HEK293 (cell line): ENCODE data around the gene SERPINB2.

Experiments used
- CTCF ChIA-PET: fragments of 350-600 bp; formaldehyde crosslinking; extraction: SDS; loops from one replicate; lab custom pipeline; 2021; ENCODE audit warnings: antibody characterized with exemption; lab: Yijun Ruan, JAX
- POLR2A ChIA-PET: fragments of 300-600 bp; formaldehyde crosslinking; extraction: SDS; loops from one replicate; lab custom pipeline; 2020; ENCODE audit warnings: antibody characterized with exemption, inconsistent platforms; lab: Yijun Ruan, JAX
- H3K27ac ChIP-seq: fragments of 200-500 bp; sonication (Bioruptor generic); 2 replicates; pipeline ENCODE4 v1.5.1; 2014; ENCODE audit warnings: low read depth, low read length, control low read depth, inconsistent platforms; ENCODE audit errors: extremely low read depth
- H3K36me3 ChIP-seq, 2 experiments: fragments of 200-500 bp in 1 of 2; sonication (Bioruptor generic) in 1 of 2; 1 replicate in 1 of 2; 2 replicates in 1 of 2; pipeline ENCODE4 v1.5.1; 2014 to 2017; ENCODE audit warnings: inconsistent platforms in 2 of 2, low read length in 2 of 2; ENCODE audit not compliant: control insufficient read depth in 2 of 2, insufficient read depth in 1 of 2
- H3K4me1 ChIP-seq: fragments of 200-500 bp; sonication (Bioruptor generic); 2 replicates; pipeline ENCODE4 v1.5.1; 2014; ENCODE audit warnings: mild to moderate bottlenecking, low read length, inconsistent platforms; ENCODE audit not compliant: control insufficient read depth, insufficient read depth
- H3K4me3 ChIP-seq: 2 replicates; pipeline ENCODE4 v1.5.1; 2011; ENCODE audit warnings: low read depth, mild to moderate bottlenecking, control low read depth, low read length, moderate library complexity
- H3K9me3 ChIP-seq: fragments of 200-500 bp; sonication (Bioruptor generic); 2 replicates; pipeline ENCODE4 v1.5.1; 2014; ENCODE audit warnings: low read depth, low read length, inconsistent platforms; ENCODE audit not compliant: control insufficient read depth, insufficient read depth
- ATF2 ChIP-seq: fragments of 450-650 bp; formaldehyde crosslinking; IDR thresholded peaks from 2 replicates; pipeline ENCODE4 v1.5.1; 2016; ENCODE audit warnings: missing biosample characterization, missing genetic modification characterization, low read depth
- ZBTB20 ChIP-seq: fragments of 450-650 bp; formaldehyde crosslinking; IDR thresholded peaks from 2 replicates; pipeline ENCODE4 v1.5.1; 2016; ENCODE audit warnings: missing biosample characterization, missing genetic modification characterization
- ZBTB44 ChIP-seq: fragments of 450-650 bp; IDR thresholded peaks from 2 replicates; pipeline ENCODE4 v1.5.1; 2018; ENCODE audit warnings: missing biosample characterization, mild to moderate bottlenecking, missing genetic modification characterization
- ZBTB6 ChIP-seq: fragments of 450-650 bp; formaldehyde crosslinking; IDR thresholded peaks from 2 replicates; pipeline ENCODE4 v1.5.1; 2017; ENCODE audit warnings: missing biosample characterization, missing genetic modification characterization
- ZFP69B ChIP-seq: fragments of 450-650 bp; formaldehyde crosslinking; IDR thresholded peaks from 2 replicates; pipeline ENCODE4 v1.5.1; 2016; ENCODE audit warnings: missing biosample characterization, missing genetic modification characterization
- ZNF211 ChIP-seq: fragments of 450-650 bp; formaldehyde crosslinking; IDR thresholded peaks from 2 replicates; pipeline ENCODE4 v1.5.1; 2016; ENCODE audit warnings: low read depth, missing biosample characterization, missing genetic modification characterization
- ZNF214 ChIP-seq: fragments of 450-650 bp; formaldehyde crosslinking; IDR thresholded peaks from 2 replicates; pipeline ENCODE4 v1.5.1; 2017; ENCODE audit warnings: missing biosample characterization, mild to moderate bottlenecking, missing genetic modification characterization, borderline replicate concordance
- ZNF324 ChIP-seq: fragments of 450-650 bp; formaldehyde crosslinking; IDR thresholded peaks from 2 replicates; pipeline ENCODE4 v1.5.1; 2016; ENCODE audit warnings: missing biosample characterization, missing genetic modification characterization
- ZNF354C ChIP-seq: fragments of 450-650 bp; formaldehyde crosslinking; IDR thresholded peaks from 2 replicates; pipeline ENCODE4 v1.5.1; 2016; ENCODE audit warnings: missing biosample characterization, missing genetic modification characterization, low read depth, borderline replicate concordance
- ZNF518A ChIP-seq: fragments of 450-650 bp; formaldehyde crosslinking; conservative IDR thresholded peaks from 2 replicates; pipeline ENCODE4 v1.5.1; 2016; ENCODE audit warnings: low read depth, missing biosample characterization, missing genetic modification characterization
- ZNF530 ChIP-seq: fragments of 450-650 bp; formaldehyde crosslinking; IDR thresholded peaks from 2 replicates; pipeline ENCODE4 v1.5.1; 2016; ENCODE audit warnings: low read depth, missing biosample characterization, missing genetic modification characterization
- ZNF549 ChIP-seq: fragments of 450-650 bp; IDR thresholded peaks from 2 replicates; pipeline ENCODE4 v1.5.1; 2018; ENCODE audit warnings: missing biosample characterization, missing genetic modification characterization, mild to moderate bottlenecking, inconsistent platforms, moderate library complexity
- ZNF610 ChIP-seq: fragments of 450-650 bp; formaldehyde crosslinking; IDR thresholded peaks from 2 replicates; pipeline ENCODE4 v1.5.1; 2016; ENCODE audit warnings: missing biosample characterization, missing genetic modification characterization, borderline replicate concordance
- ZNF660 ChIP-seq: fragments of 450-650 bp; IDR thresholded peaks from 2 replicates; pipeline ENCODE4 v1.5.1; 2018; ENCODE audit warnings: missing biosample characterization, mild to moderate bottlenecking, missing genetic modification characterization
- ZNF664 ChIP-seq: fragments of 450-650 bp; formaldehyde crosslinking; IDR thresholded peaks from 2 replicates; pipeline ENCODE4 v1.5.1; 2016; ENCODE audit warnings: missing biosample characterization, missing genetic modification characterization
- ZNF677 ChIP-seq: fragments of 450-650 bp; IDR thresholded peaks from 2 replicates; pipeline ENCODE4 v1.5.0; 2018; ENCODE audit warnings: missing biosample characterization, mild to moderate bottlenecking, missing genetic modification characterization, moderate library complexity
- ZNF701 ChIP-seq: fragments of 450-650 bp; formaldehyde crosslinking; IDR thresholded peaks from 2 replicates; pipeline ENCODE4 v1.5.1; 2016; ENCODE audit warnings: missing biosample characterization, missing genetic modification characterization
- ZNF704 ChIP-seq: fragments of 450-650 bp; formaldehyde crosslinking; IDR thresholded peaks from 2 replicates; pipeline ENCODE4 v1.5.1; 2016; ENCODE audit warnings: missing biosample characterization, missing genetic modification characterization
- ZNF768 ChIP-seq: fragments of 450-650 bp; formaldehyde crosslinking; IDR thresholded peaks from 2 replicates; pipeline ENCODE4 v1.5.1; 2018; ENCODE audit warnings: missing biosample characterization, mild to moderate bottlenecking, missing genetic modification characterization
- ZNF837 ChIP-seq: fragments of 450-650 bp; formaldehyde crosslinking; IDR thresholded peaks from 2 replicates; pipeline ENCODE4 v1.5.1; 2016; ENCODE audit warnings: missing biosample characterization, missing genetic modification characterization
- ZNF843 ChIP-seq: fragments of 450-650 bp; formaldehyde crosslinking; IDR thresholded peaks from 2 replicates; pipeline ENCODE4 v1.5.1; 2016; ENCODE audit warnings: missing biosample characterization, missing genetic modification characterization
- ZSCAN5A ChIP-seq: fragments of 450-650 bp; formaldehyde crosslinking; IDR thresholded peaks from 2 replicates; pipeline ENCODE4 v1.5.1; 2016; ENCODE audit warnings: missing biosample characterization, missing genetic modification characterization

SERPINB2 gene

GRCh38 chr18:63860531-63860930, 27.0 kb upstream of the SERPINB2 start:
- Histone ChIP-seq H3K4me3 (no peak overlapping the region), H3K27ac (no peak overlapping the region), H3K4me1 (no peaks in the 10 kb centered on the region), H3K36me3 (no peaks in the 10 kb centered on the region), H3K9me3 (no peaks in the 10 kb centered on the region)
- ChIA-PET CTCF (interaction anchor here (0.9 to 1.0 kb wide), 2 partner anchors 15 to 295 kb away, joined by 3 read pairs; no protein-coding TSS in a partner anchor), POLR2A (interaction anchor here (0.9 kb wide), 1 partner anchor 110 kb away, joined by 3 read pairs; no protein-coding TSS in a partner anchor)
- TF ChIP-seq ZNF211 = no peak
- TF ChIP-seq ZNF664 (tag by site-specific recombination) = no peak
- TF ChIP-seq ZNF549 = no peak
- no peak for TF ChIP-seq ZNF354C
- no peak for TF ChIP-seq ZBTB44 (tag by site-specific recombination)
- TF ChIP-seq ZNF677 (tag by site-specific recombination) = no peak
- TF ChIP-seq ZNF610 = no peak
- no peak for TF ChIP-seq ZNF660
- TF ChIP-seq ZNF701 (tag by site-specific recombination) = no peak
- no peak for TF ChIP-seq ZNF837 (tag by site-specific recombination)
- no peak for TF ChIP-seq ATF2
- no peak for TF ChIP-seq ZFP69B (tag by site-specific recombination)
- no peak for TF ChIP-seq ZBTB6
- no peak for TF ChIP-seq ZNF530
- no peak for TF ChIP-seq ZNF704 (tag by site-specific recombination)
- TF ChIP-seq ZNF214 (tag by site-specific recombination) = no peak
- TF ChIP-seq ZNF843 (tag by site-specific recombination) = no peak
- TF ChIP-seq ZBTB20 (tag by site-specific recombination) = no peak
- TF ChIP-seq ZNF324 (tag by site-specific recombination) = no peak

- TF ChIP-seq ZNF701 (tag by site-specific recombination) (no peak), ZNF768 (tag by site-specific recombination) (no peak), ZNF518A (tag by site-specific recombination) (no peak), ZSCAN5A (tag by site-specific recombination) (no peak)
- no peaks in the 10 kb centered on the region for H3K9me3 ChIP-seq
- no peak overlapping the region for H3K4me3 ChIP-seq
- H3K4me1 ChIP-seq = no peaks in the 10 kb centered on the region
- POLR2A ChIA-PET = no interaction called here
- H3K27ac ChIP-seq = no peak overlapping the region
- CTCF ChIA-PET = interaction anchor here (1.1 to 1.6 kb wide), 5 partner anchors 11 to 350 kb away, joined by 3 to 6 read pairs (median 4); no protein-coding TSS in a partner anchor
- no peaks in the 10 kb centered on the region for H3K36me3 ChIP-seq
Observed at GRCh38 chr18:63867368-63868125, 20.0 kb upstream of the SERPINB2 start.
